HepG2 (cell line): ENCODE data around the gene SNRPD3. TPM values are rescaled to one million over a fixed set of nuclear protein-coding genes. Genes with fewer than 3 reads are reported as not detected.

Experiments
- LCORL ChIP-seq, 2 experiments: fragments of 450-650 bp in 1 of 2; sonication (generic) in 1 of 2; formaldehyde crosslinking in 1 of 2; IDR thresholded peaks; 2 replicates each; pipeline versions ENCODE4 v1.5.0 to v1.6.1; 2017 to 2020; ENCODE audit warnings: antibody characterized with exemption in 1 of 2, missing genetic modification reagents in 1 of 2
- ZNF160 ChIP-seq: sonication (generic); formaldehyde crosslinking; IDR thresholded peaks from 2 replicates; pipeline ENCODE4 v1.8.0; 2022; ENCODE audit warnings: mild to moderate bottlenecking, inconsistent platforms, missing genetic modification reagents
- polyA plus RNA-seq, 8 experiments: library from polyadenylated mRNA; depleted of rRNA in 3 of 8; stranded (reverse) in 7 of 8; unstranded in 1 of 8; fragments of >200 nt; fragmentation: Illumina TruSeq in 4 of 8; extraction: Trizol in 4 of 8; gene quantifications; 2 replicates each; pipeline versions ENCODE4 v1.2.1 to v1.2.3, GENCODE V29; 2011 to 2016; ENCODE audit warnings: low read depth in 4 of 8, missing spikeins in 1 of 8, mixed read lengths in 1 of 8; ENCODE audit not compliant: insufficient read depth in 1 of 8
- total RNA-seq, 5 experiments: library from RNA; depleted of rRNA; stranded (reverse); fragments of >200 nt; fragmentation: Illumina TruSeq; extraction: Trizol; gene quantifications; 2 replicates each; pipeline ENCODE4 v1.2.3, GENCODE V29; 2016; ENCODE audit warnings: low read depth in 1 of 5
- TF ChIP-seq, protein P1 (sequence below): sonication (generic); formaldehyde crosslinking; IDR thresholded peaks from 2 replicates; pipeline ENCODE4 v1.5.1; 2020; ENCODE audit warnings: mild to moderate bottlenecking, missing genetic modification reagents, moderate library complexity
- TF ChIP-seq, protein P2 (sequence below), 2 experiments: fragments of 450-650 bp in 1 of 2; sonication (generic) in 1 of 2; formaldehyde crosslinking in 1 of 2; IDR thresholded peaks; 2 replicates each; pipeline versions ENCODE4 v1.6.1 to v1.8.0; 2016 to 2022; ENCODE audit warnings: antibody characterized with exemption in 1 of 2, mild to moderate bottlenecking in 1 of 2, missing genetic modification reagents in 1 of 2
- TF ChIP-seq, protein P3 (sequence below): IDR thresholded peaks from 2 replicates; pipeline ENCODE4 v1.6.1; 2016; ENCODE audit warnings: missing genetic modification reagents, missing compliant biosample characterization
- TF ChIP-seq, protein P4 (sequence below): sonication (generic); formaldehyde crosslinking; IDR thresholded peaks from 2 replicates; pipeline ENCODE4 v1.9.0; 2022; ENCODE audit warnings: missing genetic modification reagents, mild to moderate bottlenecking, borderline replicate concordance
- TF ChIP-seq, protein P5 (sequence below): fragments of 450-650 bp; IDR thresholded peaks from 2 replicates; pipeline ENCODE4 v1.6.1; 2017; ENCODE audit warnings: mild to moderate bottlenecking

Gene SNRPD3
- total and polyA plus RNA-seq, 2 of the 13 experiments (the other 11 are each of a cell fraction or from before 2014, with no cell fraction given) = 110 to 209 TPM

DNA sequence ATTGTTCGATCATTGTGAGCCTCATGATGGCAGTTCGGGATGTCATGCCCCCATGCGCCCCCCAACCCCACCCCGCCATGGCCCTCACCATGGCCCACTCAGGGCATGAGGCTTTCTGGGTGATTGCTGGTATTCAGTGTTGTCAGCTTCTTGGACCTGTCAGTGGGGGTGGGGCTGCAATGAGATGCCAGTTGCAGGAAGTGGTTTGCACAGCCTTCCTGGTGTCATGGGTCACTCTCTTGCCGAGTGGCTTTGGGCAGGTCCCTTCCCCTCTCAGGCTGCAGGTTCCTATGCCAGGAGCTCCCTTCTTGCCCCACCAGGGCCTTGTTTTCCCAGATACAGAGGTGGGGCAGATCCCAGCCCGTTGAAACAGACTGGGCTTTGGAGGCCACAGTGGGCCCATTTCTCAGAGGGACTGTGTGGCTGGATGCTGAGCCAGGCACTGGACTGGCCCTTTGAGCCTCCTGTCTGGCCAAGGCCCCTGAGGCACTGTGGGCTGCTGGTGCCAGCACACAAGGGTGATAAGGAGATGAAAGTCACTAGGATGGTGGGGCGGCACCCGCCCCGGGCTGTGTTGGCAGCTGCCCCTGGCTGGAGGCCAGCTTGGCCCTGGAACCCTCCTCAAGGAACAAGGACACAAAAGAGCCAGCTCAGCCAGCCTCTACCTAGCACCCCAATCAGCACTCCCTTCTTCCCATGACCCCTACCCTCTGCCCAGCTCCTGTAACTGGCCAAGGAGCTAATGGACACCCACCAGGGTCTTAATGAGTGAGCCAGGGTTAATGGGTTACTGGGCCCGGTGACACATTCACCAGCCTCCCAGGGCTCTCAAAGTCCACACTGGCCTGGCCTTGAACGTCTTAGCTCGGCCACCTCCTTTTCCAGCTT is 45.7 kb downstream of the SNRPD3 start (continued):
- TF ChIP-seq, protein P1, sequence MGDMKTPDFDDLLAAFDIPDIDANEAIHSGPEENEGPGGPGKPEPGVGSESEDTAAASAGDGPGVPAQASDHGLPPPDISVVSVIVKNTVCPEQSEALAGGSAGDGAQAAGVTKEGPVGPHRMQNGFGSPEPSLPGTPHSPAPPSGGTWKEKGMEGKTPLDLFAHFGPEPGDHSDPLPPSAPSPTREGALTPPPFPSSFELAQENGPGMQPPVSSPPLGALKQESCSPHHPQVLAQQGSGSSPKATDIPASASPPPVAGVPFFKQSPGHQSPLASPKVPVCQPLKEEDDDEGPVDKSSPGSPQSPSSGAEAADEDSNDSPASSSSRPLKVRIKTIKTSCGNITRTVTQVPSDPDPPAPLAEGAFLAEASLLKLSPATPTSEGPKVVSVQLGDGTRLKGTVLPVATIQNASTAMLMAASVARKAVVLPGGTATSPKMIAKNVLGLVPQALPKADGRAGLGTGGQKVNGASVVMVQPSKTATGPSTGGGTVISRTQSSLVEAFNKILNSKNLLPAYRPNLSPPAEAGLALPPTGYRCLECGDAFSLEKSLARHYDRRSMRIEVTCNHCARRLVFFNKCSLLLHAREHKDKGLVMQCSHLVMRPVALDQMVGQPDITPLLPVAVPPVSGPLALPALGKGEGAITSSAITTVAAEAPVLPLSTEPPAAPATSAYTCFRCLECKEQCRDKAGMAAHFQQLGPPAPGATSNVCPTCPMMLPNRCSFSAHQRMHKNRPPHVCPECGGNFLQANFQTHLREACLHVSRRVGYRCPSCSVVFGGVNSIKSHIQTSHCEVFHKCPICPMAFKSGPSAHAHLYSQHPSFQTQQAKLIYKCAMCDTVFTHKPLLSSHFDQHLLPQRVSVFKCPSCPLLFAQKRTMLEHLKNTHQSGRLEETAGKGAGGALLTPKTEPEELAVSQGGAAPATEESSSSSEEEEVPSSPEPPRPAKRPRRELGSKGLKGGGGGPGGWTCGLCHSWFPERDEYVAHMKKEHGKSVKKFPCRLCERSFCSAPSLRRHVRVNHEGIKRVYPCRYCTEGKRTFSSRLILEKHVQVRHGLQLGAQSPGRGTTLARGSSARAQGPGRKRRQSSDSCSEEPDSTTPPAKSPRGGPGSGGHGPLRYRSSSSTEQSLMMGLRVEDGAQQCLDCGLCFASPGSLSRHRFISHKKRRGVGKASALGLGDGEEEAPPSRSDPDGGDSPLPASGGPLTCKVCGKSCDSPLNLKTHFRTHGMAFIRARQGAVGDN = peak; percentile 89
- TF ChIP-seq, protein P2, sequence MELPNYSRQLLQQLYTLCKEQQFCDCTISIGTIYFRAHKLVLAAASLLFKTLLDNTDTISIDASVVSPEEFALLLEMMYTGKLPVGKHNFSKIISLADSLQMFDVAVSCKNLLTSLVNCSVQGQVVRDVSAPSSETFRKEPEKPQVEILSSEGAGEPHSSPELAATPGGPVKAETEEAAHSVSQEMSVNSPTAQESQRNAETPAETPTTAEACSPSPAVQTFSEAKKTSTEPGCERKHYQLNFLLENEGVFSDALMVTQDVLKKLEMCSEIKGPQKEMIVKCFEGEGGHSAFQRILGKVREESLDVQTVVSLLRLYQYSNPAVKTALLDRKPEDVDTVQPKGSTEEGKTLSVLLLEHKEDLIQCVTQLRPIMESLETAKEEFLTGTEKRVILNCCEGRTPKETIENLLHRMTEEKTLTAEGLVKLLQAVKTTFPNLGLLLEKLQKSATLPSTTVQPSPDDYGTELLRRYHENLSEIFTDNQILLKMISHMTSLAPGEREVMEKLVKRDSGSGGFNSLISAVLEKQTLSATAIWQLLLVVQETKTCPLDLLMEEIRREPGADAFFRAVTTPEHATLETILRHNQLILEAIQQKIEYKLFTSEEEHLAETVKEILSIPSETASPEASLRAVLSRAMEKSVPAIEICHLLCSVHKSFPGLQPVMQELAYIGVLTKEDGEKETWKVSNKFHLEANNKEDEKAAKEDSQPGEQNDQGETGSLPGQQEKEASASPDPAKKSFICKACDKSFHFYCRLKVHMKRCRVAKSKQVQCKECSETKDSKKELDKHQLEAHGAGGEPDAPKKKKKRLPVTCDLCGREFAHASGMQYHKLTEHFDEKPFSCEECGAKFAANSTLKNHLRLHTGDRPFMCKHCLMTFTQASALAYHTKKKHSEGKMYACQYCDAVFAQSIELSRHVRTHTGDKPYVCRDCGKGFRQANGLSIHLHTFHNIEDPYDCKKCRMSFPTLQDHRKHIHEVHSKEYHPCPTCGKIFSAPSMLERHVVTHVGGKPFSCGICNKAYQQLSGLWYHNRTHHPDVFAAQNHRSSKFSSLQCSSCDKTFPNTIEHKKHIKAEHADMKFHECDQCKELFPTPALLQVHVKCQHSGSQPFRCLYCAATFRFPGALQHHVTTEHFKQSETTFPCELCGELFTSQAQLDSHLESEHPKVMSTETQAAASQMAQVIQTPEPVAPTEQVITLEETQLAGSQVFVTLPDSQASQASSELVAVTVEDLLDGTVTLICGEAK (IDR thresholded peaks at IDR 0.05) = no peak
- TF ChIP-seq, protein P2 (CRISPR knock-in tag; IDR thresholded peaks at IDR 0.05) = no peak; the same call in 1 of the 2 replicates
- TF ChIP-seq, protein P3, sequence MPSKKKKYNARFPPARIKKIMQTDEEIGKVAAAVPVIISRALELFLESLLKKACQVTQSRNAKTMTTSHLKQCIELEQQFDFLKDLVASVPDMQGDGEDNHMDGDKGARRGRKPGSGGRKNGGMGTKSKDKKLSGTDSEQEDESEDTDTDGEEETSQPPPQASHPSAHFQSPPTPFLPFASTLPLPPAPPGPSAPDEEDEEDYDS (CRISPR knock-in tag) = peak; percentile 85
- TF ChIP-seq LCORL (IDR thresholded peaks at IDR 0.05) (no peak), LCORL (CRISPR knock-in tag; IDR thresholded peaks at IDR 0.05) (peak; percentile 77; the same call in 1 of the 2 replicates), ZNF160 (CRISPR knock-in tag) (no peak)
- TF ChIP-seq, protein P4, sequence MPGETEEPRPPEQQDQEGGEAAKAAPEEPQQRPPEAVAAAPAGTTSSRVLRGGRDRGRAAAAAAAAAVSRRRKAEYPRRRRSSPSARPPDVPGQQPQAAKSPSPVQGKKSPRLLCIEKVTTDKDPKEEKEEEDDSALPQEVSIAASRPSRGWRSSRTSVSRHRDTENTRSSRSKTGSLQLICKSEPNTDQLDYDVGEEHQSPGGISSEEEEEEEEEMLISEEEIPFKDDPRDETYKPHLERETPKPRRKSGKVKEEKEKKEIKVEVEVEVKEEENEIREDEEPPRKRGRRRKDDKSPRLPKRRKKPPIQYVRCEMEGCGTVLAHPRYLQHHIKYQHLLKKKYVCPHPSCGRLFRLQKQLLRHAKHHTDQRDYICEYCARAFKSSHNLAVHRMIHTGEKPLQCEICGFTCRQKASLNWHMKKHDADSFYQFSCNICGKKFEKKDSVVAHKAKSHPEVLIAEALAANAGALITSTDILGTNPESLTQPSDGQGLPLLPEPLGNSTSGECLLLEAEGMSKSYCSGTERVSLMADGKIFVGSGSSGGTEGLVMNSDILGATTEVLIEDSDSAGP = peak; percentile 33; the same call in 1 of the 2 replicates
- TF ChIP-seq, protein P5, sequence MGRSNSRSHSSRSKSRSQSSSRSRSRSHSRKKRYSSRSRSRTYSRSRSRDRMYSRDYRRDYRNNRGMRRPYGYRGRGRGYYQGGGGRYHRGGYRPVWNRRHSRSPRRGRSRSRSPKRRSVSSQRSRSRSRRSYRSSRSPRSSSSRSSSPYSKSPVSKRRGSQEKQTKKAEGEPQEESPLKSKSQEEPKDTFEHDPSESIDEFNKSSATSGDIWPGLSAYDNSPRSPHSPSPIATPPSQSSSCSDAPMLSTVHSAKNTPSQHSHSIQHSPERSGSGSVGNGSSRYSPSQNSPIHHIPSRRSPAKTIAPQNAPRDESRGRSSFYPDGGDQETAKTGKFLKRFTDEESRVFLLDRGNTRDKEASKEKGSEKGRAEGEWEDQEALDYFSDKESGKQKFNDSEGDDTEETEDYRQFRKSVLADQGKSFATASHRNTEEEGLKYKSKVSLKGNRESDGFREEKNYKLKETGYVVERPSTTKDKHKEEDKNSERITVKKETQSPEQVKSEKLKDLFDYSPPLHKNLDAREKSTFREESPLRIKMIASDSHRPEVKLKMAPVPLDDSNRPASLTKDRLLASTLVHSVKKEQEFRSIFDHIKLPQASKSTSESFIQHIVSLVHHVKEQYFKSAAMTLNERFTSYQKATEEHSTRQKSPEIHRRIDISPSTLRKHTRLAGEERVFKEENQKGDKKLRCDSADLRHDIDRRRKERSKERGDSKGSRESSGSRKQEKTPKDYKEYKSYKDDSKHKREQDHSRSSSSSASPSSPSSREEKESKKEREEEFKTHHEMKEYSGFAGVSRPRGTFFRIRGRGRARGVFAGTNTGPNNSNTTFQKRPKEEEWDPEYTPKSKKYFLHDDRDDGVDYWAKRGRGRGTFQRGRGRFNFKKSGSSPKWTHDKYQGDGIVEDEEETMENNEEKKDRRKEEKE = no peak
